GM12891 (cell line): ENCODE results near the gene RTKN2.

Source experiments
- POLR2A ChIP-seq: IDR thresholded peaks from 2 replicates; pipeline ENCODE4 v1.6.1; 2011; ENCODE audit warnings: low read depth, low read length, control low read depth
- POLR2AphosphoS5 ChIP-seq: IDR thresholded peaks from 2 replicates; pipeline ENCODE4 v1.6.1; 2011; ENCODE audit warnings: low read depth, low read length, control low read depth
- SPI1 ChIP-seq: IDR thresholded peaks from 2 replicates; pipeline ENCODE4 v1.6.1; 2011; ENCODE audit warnings: low read depth, low read length, control low read depth

- TF ChIP-seq POLR2AphosphoS5 (no peak), POLR2A (no peak), SPI1 (no peak)
Measured at GRCh38 chr10:62249957-62250356, 18.7 kb downstream of the RTKN2 start.
